Skeletal muscle cell (primary cell): ENCODE measurements around the gene FAM161A.
"Not testable (repeated sequence)": the region's sequence is repeated elsewhere in the genome, so short reads cannot be mapped to it uniquely, and the experiment has no call there.

Source experiments
- DNase-seq: peaks from one replicate; pipeline ENCODE4 v3.0.0-alpha.2; 2010; ENCODE audit warnings: low read depth
- H3K4me3 ChIP-seq: 2 replicates; pipeline ENCODE4 v1.5.1; 2011; ENCODE audit warnings: low read depth, mild to moderate bottlenecking, control low read depth, low read length, moderate library complexity

Gene FAM161A, protein sequence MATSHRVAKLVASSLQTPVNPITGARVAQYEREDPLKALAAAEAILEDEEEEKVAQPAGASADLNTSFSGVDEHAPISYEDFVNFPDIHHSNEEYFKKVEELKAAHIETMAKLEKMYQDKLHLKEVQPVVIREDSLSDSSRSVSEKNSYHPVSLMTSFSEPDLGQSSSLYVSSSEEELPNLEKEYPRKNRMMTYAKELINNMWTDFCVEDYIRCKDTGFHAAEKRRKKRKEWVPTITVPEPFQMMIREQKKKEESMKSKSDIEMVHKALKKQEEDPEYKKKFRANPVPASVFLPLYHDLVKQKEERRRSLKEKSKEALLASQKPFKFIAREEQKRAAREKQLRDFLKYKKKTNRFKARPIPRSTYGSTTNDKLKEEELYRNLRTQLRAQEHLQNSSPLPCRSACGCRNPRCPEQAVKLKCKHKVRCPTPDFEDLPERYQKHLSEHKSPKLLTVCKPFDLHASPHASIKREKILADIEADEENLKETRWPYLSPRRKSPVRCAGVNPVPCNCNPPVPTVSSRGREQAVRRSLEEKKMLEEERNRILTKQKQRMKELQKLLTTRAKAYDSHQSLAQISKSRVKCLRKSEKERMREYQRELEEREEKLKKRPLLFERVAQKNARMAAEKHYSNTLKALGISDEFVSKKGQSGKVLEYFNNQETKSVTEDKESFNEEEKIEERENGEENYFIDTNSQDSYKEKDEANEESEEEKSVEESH

GRCh38 chr2:61853847-61854563, at the start of gene FAM161A:
FAM161A (minus strand) TSS chr2:61854060; CDS start chr2:61854041, 19 bp downstream.
- H3K4me3 ChIP-seq = peak within 1 kb of the TSS; percentile 89
- peak; percentile 51 for DNase-seq

GRCh38 chr2:61900281-61900680, 46.4 kb upstream of the FAM161A start:
- no peak for DNase-seq
- no peak overlapping the region for H3K4me3 ChIP-seq

DNA sequence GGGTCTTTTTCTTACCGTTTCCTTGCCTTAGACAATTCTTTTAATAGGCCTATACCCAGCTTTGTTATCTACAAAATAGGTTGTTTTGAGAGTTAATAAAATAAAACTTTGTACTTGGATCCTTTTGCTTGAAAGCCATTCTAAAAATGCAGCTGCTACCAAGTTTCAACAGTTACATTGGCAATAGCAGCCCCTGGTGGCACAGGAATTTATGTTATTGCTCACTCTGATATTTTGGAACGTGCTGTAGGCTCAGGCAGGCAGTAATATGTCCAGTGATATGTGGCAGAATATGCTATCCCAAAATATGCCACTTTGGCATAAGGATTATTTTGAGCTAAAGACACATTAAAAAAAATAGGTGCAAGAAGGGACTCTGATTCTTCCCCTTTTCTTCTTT, 45.0 kb upstream of the FAM161A start:
- no peak for DNase-seq
- no peak overlapping the region for H3K4me3 ChIP-seq

GRCh38 chr2:61888267-61889055, 34.6 kb upstream of the FAM161A start, which contains the start of gene CCT4:
CCT4 (minus strand) TSS chr2:61888656; CDS start chr2:61888507, 149 bp downstream.
- peak; percentile 43 for DNase-seq
- peak within 1 kb of the TSS; percentile 100 for H3K4me3 ChIP-seq

GRCh38 chr2:61887717-61888266, 33.9 kb upstream of the FAM161A start:
- DNase-seq = no peak
- H3K4me3 ChIP-seq = peak overlapping the region; percentile 100

- no peak for DNase-seq
Observed at GRCh38 chr2:61885896-61886603, 32.2 kb upstream of the FAM161A start.

DNA sequence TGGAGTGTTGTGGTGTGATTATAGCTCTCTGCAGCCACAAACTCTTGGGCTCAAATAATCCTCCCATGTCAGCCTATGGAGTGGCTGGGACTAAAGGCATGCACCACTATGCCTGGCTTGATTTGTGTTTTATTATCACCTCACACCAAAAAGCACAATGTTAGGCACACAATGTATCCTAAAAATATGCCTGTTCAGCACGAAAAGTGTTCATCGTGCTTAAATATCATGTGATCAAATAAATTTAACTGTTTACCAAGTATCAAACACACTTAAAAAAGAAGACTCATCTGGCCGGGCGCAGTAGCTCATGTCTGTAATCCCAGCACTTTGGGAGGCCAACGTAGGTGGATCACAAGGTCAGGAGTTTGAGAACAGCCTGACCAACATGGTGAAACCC, 29.0 kb upstream of the FAM161A start:
- no peak for DNase-seq
- H3K4me3 ChIP-seq = no peak overlapping the region

More at GRCh38 chr2:61885896-61886603, 32.2 kb upstream of the FAM161A start:
- no peak overlapping the region for H3K4me3 ChIP-seq

DNA sequence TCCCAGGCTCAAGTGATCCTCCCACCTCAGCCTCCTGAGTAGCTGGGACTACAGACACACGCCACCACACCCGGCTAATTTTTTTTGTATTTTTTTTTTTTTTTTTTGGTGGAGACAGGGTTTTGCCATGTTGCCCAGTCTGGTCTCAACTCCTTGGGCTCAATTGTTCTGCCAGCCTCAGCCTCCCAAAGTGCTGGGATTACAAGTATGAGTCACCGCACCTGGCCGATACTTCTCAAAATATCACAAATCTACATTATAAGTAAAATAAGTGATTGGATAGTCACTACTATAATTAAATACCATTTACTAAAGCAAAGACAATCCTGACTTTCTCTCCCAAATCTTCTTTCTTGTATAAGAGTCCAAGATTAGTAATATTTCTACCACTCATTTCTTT, 25.5 kb upstream of the FAM161A start:
- not testable (repeated sequence) for H3K4me3 ChIP-seq, DNase-seq

GRCh38 chr2:61878761-61879160, 24.9 kb upstream of the FAM161A start:
- H3K4me3 ChIP-seq = no peak overlapping the region
- no peak for DNase-seq

DNA sequence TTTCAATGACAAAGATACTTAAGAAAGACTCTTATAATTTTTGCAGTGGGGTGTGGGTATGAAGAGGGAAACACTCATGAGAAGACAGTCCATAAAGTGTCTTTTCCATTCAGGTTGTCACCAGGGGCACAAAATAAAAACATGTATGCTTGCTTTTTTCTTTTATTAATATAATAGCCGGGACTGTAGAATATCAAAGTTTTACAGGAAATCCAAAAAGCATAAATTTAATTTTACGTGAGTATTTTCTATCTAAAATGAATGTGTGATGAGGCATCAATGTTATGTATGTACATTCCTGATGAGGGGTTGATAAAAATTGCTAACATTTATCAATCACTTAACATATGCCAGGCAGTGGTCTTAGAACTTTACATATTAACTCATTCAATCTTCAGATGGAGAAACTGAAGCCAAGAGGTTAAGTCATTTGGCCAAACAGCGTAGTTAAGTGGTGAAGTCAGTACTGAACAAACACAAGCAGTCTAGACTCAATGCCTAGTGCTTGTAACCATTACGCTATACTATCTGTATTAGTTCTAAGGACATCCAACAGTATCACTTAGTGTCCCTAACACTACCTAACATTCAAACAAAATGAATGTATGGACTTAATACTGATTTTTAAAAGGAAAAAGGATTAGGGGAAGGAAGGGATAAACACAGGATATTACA, 23.8 kb upstream of the FAM161A start:
- no peak overlapping the region for H3K4me3 ChIP-seq
- no peak for DNase-seq

DNA sequence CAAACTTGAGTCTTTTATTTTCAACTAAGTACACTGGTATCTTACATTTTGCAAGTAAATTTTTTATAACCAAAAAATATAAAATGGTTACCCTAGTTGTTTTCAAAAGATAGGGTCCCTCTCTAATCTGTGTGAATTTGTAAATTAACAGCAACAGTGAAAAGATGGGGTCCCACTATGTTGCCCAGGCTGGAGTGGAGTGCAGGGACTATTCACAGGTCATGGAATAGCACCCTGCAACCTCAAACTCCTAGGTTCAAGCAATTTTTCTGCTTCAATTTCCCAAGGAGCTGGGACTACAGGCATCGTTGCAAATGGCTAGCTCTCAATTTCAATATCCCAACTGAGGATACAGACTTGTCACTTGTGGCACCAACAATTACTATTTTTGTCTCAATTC, 22.5 kb upstream of the FAM161A start:
- no peak for DNase-seq
- no peak overlapping the region for H3K4me3 ChIP-seq

DNA sequence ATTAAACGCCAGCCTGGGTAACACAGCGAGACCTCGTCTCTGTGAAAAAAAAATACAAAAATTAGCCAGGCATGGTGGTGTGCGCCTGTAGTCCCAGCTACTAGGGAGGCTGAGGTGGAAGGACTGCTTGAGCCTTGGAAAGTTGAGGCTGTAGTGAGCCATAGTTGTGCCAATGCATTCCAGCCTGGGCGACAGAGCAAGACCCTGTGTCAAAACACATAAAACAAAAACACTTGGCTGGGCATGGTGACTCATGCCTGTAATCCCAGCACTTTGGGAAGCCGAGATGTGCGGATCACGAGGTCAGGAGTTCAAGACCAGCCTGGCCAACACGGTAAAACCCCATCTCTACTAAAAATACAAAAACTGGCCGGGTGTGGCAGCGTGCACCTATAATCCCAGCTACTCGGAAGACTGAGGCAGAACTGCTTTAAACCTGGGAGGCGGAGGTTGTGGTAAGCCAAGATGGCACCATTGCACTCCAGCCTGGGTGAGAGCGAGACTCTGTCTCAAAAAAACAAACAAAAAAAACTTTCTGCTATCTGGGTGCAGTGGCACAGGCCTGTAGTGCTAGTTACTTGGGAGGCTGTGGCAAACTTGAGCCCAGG, 12.7 kb upstream of the FAM161A start:
- not testable (repeated sequence) for H3K4me3 ChIP-seq, DNase-seq

GRCh38 chr2:61862085-61862484, 8.2 kb upstream of the FAM161A start:
- no peak overlapping the region for H3K4me3 ChIP-seq
- no peak for DNase-seq

- DNase-seq = no peak
- H3K4me3 ChIP-seq = no peak overlapping the region
Observed at GRCh38 chr2:61857224-61857623, 3.4 kb upstream of the FAM161A start.

GRCh38 chr2:61855318-61855613, 1.4 kb upstream of the FAM161A start:
- no peak for DNase-seq
- H3K4me3 ChIP-seq = peak overlapping the region; percentile 89

- H3K4me3 ChIP-seq = peak overlapping the region; percentile 89
- peak; percentile 89 for DNase-seq
Observed at GRCh38 chr2:61854564-61855317, 881 bp upstream of the FAM161A start.
